ENCODE data around the gene NAA60.

The NAA60 gene

DNA sequence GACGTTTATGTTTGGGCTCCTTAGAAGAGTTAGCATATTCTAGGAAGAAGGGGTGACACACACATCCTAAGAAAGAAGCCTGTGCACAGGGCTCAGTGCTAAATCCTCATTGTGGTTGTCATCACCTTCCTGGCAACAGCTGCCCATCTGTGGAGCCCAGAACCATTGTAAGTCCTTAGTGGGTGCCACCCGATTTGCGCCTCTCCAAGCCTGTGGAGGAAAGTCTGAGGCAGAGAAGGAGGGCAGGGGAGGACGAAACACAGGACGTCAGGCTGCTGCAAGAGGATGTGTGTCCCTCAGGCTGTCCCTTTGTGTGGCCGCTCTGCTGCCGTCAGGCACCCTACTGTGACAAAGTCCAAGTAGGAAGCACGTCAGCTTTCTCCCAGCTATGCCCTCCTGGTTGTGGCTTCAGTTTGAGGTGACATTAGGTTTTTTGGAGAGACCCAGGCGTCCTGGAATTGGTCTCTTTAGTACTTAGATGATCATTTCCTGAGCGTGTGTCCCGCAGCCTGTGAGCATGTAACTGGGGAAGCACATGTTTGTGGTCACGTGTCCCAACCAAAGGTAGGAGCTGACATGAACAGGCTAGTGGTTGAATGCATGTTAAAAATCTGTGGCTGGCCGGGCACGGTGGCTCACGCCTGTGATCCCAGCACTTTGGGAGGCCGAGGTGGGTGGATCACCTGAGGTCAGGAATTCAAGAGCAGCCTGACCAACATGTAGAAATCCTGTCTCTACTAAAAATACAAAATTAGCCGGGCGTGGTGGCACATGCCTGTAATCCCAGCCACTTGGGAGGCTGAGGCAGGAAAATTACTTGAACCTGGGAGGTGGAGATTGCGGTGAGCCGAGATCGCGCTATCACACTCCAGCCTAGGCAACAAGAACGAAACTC lies 68.1 kb downstream of the NAA60 start (continued):
- TF ChIP-seq, protein P1, sequence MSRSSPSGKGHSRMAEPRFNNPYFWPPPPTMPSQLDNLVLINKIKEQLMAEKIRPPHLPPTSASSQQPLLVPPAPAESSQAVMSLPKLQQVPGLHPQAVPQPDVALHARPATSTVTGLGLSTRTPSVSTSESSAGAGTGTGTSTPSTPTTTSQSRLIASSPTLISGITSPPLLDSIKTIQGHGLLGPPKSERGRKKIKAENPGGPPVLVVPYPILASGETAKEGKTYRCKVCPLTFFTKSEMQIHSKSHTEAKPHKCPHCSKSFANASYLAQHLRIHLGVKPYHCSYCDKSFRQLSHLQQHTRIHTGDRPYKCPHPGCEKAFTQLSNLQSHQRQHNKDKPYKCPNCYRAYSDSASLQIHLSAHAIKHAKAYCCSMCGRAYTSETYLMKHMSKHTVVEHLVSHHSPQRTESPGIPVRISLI (tag by site-specific recombination; IDR thresholded peaks at IDR 0.05) = no peak

DNA sequence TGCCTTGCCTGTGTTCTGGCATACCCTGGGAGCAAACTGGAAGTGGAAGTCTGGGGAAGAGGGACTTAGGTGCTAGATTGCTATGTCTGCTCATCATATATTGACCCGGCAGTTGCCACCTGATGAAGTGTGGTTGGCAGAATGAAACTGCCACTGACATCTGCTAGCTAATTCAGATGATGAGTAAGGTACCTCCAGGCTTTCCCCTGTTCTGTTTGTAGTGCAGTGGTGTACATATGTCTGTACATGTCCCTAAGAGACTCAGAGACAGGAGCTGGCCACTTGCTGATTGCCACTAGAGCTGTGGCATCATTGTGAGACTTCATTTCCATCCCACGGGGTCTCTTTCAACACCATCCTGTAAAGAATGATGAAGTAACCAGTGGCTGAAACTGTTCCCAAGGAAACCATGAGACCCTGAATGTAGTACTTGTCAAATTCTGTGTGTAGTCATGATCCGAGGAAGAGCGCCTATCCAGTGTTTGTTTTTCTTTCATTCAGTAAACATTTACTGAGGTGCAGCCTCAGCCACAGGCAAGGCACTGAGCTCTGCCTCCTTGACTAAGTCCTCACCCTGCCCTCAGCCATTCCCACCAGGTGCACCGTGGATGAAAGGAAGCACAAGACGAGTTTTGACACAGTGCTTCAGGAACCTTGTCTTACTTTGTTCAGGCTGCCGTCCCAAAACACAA lies 70.6 kb downstream of the NAA60 start:
- CTCF ChIA-PET = no interaction called here
- no peak overlapping the region for H3K4me3 ChIP-seq (ENCODE audit: low read depth, low read length)
- peaks cover 3% of the 10 kb centered on the region; the same call in 1 of the 2 replicates for H3K4me1 ChIP-seq (ENCODE audit: control insufficient read depth, insufficient read depth, low read length)
- H3K9me3 ChIP-seq (ENCODE audit: control insufficient read depth, insufficient read depth, low read depth, low read length) = no peaks in the 10 kb centered on the region
- TF ChIP-seq ZNF23 (tag by site-specific recombination; IDR thresholded peaks at IDR 0.05; ENCODE audit: borderline replicate concordance) (no peak), ZNF2 (tag by site-specific recombination; IDR thresholded peaks at IDR 0.05) (peak; percentile 93), ZNF621 (tag by site-specific recombination; IDR thresholded peaks at IDR 0.05) (no peak), ZNF416 (tag by site-specific recombination; IDR thresholded peaks at IDR 0.05) (no peak), ZNF169 (tag by site-specific recombination; IDR thresholded peaks at IDR 0.05) (no peak), ZBTB17 (tag by site-specific recombination; IDR thresholded peaks at IDR 0.05) (peak; percentile 48; the same call in 1 of the 2 replicates), ZNF596 (tag by site-specific recombination; IDR thresholded peaks at IDR 0.05) (no peak), ZBTB1 (tag by site-specific recombination; IDR thresholded peaks at IDR 0.05) (no peak)
- no peak overlapping the region for H3K27ac ChIP-seq (ENCODE audit: extremely low read depth, low read depth, low read length)
- H3K36me3 ChIP-seq (ENCODE audit: control insufficient read depth in 2 of 2, insufficient read depth in 1 of 2, low read length in 2 of 2) = peaks cover 14 to 89% of the 10 kb centered on the region in 2 experiments
- POLR2A ChIA-PET = no interaction called here

DNA sequence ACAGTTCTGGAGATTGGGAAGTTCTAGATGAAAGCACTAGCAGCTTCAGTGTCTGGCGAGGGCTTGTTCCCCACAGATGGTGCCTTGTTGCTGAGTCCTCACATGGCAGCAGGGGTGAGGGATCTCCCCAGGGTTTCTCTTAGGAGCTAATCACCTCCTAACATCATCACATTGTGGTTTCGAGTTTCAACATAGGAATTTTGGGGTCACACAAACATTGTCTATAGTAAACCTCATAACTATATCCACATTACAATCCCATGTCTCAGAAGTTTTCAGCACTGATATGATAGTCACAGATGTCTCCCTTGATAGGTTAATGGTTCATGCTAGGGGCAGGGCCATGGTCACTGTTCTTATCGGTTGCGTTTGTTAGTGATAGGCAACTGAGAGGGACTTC lies 71.1 kb downstream of the NAA60 start:
- Histone ChIP-seq H3K9me3 (ENCODE audit: control insufficient read depth, insufficient read depth, low read depth, low read length) (no peaks in the 10 kb centered on the region), H3K4me1 (ENCODE audit: control insufficient read depth, insufficient read depth, low read length) (no peaks in the 10 kb centered on the region), H3K4me3 (ENCODE audit: low read depth, low read length) (no peak overlapping the region), H3K27ac (ENCODE audit: extremely low read depth, low read depth, low read length) (no peak overlapping the region), H3K36me3 (ENCODE audit: control insufficient read depth in 2 of 2, insufficient read depth in 1 of 2, low read length in 2 of 2) (peaks cover 14 to 89% of the 10 kb centered on the region in 2 experiments)
- ChIA-PET POLR2A (no interaction called here), CTCF (interaction anchor here (1.1 kb wide), 1 partner anchor 11 kb away, joined by 4 read pairs; no protein-coding TSS in a partner anchor)
- no peak for TF ChIP-seq OSR2 (tag by site-specific recombination; IDR thresholded peaks at IDR 0.05)
- TF ChIP-seq ZNF335 (tag by site-specific recombination; conservative IDR thresholded peaks at IDR 0.05) = no peak
- TF ChIP-seq, protein P2, sequence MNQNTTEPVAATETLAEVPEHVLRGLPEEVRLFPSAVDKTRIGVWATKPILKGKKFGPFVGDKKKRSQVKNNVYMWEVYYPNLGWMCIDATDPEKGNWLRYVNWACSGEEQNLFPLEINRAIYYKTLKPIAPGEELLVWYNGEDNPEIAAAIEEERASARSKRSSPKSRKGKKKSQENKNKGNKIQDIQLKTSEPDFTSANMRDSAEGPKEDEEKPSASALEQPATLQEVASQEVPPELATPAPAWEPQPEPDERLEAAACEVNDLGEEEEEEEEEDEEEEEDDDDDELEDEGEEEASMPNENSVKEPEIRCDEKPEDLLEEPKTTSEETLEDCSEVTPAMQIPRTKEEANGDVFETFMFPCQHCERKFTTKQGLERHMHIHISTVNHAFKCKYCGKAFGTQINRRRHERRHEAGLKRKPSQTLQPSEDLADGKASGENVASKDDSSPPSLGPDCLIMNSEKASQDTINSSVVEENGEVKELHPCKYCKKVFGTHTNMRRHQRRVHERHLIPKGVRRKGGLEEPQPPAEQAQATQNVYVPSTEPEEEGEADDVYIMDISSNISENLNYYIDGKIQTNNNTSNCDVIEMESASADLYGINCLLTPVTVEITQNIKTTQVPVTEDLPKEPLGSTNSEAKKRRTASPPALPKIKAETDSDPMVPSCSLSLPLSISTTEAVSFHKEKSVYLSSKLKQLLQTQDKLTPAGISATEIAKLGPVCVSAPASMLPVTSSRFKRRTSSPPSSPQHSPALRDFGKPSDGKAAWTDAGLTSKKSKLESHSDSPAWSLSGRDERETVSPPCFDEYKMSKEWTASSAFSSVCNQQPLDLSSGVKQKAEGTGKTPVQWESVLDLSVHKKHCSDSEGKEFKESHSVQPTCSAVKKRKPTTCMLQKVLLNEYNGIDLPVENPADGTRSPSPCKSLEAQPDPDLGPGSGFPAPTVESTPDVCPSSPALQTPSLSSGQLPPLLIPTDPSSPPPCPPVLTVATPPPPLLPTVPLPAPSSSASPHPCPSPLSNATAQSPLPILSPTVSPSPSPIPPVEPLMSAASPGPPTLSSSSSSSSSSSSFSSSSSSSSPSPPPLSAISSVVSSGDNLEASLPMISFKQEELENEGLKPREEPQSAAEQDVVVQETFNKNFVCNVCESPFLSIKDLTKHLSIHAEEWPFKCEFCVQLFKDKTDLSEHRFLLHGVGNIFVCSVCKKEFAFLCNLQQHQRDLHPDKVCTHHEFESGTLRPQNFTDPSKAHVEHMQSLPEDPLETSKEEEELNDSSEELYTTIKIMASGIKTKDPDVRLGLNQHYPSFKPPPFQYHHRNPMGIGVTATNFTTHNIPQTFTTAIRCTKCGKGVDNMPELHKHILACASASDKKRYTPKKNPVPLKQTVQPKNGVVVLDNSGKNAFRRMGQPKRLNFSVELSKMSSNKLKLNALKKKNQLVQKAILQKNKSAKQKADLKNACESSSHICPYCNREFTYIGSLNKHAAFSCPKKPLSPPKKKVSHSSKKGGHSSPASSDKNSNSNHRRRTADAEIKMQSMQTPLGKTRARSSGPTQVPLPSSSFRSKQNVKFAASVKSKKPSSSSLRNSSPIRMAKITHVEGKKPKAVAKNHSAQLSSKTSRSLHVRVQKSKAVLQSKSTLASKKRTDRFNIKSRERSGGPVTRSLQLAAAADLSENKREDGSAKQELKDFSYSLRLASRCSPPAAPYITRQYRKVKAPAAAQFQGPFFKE (tag by site-specific recombination; IDR thresholded peaks at IDR 0.05; ENCODE audit: borderline replicate concordance) = no peak
- TF ChIP-seq YY2 (tag by site-specific recombination; IDR thresholded peaks at IDR 0.05) = no peak
- TF ChIP-seq, protein P3, sequence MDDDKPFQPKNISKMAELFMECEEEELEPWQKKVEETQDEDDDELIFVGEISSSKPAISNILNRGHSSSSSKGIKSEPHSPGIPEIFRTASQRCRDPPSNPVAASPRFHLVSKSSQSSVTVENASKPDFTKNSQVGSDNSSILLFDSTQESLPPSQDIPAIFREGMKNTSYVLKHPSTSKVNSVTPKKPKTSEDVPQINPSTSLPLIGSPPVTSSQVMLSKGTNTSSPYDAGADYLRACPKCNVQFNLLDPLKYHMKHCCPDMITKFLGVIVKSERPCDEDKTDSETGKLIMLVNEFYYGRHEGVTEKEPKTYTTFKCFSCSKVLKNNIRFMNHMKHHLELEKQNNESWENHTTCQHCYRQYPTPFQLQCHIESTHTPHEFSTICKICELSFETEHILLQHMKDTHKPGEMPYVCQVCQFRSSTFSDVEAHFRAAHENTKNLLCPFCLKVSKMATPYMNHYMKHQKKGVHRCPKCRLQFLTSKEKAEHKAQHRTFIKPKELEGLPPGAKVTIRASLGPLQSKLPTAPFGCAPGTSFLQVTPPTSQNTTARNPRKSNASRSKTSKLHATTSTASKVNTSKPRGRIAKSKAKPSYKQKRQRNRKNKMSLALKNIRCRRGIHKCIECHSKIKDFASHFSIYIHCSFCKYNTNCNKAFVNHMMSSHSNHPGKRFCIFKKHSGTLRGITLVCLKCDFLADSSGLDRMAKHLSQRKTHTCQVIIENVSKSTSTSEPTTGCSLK (tag by site-specific recombination; IDR thresholded peaks at IDR 0.05) = no peak
- no peak for TF ChIP-seq FEZF1 (tag by site-specific recombination; IDR thresholded peaks at IDR 0.05)
- TF ChIP-seq ZNF544 (tag by site-specific recombination; IDR thresholded peaks at IDR 0.05) = no peak
- no peak for TF ChIP-seq ZNF610 (tag by site-specific recombination; IDR thresholded peaks at IDR 0.05; ENCODE audit: borderline replicate concordance)
- TF ChIP-seq, protein P4, sequence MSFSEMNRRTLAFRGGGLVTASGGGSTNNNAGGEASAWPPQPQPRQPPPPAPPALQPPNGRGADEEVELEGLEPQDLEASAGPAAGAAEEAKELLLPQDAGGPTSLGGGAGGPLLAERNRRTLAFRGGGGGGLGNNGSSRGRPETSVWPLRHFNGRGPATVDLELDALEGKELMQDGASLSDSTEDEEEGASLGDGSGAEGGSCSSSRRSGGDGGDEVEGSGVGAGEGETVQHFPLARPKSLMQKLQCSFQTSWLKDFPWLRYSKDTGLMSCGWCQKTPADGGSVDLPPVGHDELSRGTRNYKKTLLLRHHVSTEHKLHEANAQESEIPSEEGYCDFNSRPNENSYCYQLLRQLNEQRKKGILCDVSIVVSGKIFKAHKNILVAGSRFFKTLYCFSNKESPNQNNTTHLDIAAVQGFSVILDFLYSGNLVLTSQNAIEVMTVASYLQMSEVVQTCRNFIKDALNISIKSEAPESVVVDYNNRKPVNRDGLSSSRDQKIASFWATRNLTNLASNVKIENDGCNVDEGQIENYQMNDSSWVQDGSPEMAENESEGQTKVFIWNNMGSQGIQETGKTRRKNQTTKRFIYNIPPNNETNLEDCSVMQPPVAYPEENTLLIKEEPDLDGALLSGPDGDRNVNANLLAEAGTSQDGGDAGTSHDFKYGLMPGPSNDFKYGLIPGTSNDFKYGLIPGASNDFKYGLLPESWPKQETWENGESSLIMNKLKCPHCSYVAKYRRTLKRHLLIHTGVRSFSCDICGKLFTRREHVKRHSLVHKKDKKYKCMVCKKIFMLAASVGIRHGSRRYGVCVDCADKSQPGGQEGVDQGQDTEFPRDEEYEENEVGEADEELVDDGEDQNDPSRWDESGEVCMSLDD (tag by site-specific recombination; IDR thresholded peaks at IDR 0.05) = no peak

Data from HEK293 (cell line).